ENCODE results near the gene GSTT4. TPM values are rescaled to one million over a fixed set of nuclear protein-coding genes. Genes with fewer than 3 reads are reported as not detected.

Gene GSTT4
- total and polyA plus RNA-seq, 2 of the 13 experiments (the other 11 are each of a cell fraction or from before 2014, with no cell fraction given) = 0.59 to 0.62 TPM

DNA sequence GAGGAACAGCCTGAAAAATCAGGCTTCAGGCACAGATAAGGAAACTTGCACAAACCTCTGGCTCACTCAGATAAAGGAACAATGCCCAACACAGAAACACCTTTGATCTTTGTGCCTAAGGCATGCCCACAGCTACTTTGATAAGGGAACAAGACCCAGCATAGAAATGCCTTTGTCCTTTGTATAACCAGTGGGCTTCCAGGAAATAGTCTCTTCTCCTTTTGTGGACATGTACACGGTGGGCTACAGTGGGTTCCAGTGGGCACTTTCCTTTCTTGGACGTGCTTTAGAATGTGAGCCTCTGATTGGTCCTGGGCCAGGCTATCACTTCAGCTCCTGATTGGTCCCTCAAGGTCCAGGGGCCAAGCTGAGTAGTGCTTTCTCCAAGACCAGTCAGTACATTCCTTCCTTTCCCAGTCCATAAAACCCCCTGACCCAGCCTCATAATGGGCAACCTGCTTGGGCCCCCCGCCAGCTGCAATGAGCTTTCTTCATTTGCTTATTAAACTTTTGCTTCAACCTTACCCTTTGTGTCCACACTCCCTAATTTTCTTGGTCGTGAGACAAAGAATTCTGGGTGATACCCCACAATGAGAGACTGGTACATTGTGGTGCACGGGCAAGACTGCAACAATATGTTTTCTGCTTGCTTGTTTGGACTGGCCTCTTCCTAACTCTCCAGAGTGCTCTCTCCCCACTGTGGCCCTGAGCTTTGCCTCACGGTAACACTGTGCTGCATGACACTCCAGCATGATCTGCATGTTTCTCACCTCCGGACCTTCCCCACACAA lies 4.2 kb upstream of the GSTT4 start (continued):
- no peak for TF ChIP-seq SNRNP70 (IDR thresholded peaks at IDR 0.05; ENCODE audit: low read depth, low read length)
- no peak for TF ChIP-seq ZNF496 (CRISPR knock-in tag; IDR thresholded peaks at IDR 0.05; ENCODE audit: insufficient replicate concordance)
- no peak for TF ChIP-seq ZNF550 (CRISPR knock-in tag; IDR thresholded peaks at IDR 0.05; ENCODE audit: borderline replicate concordance)
- no peak for TF ChIP-seq KDM5A (IDR thresholded peaks at IDR 0.05; ENCODE audit: borderline replicate concordance, low read length)
- TF ChIP-seq, protein P1, sequence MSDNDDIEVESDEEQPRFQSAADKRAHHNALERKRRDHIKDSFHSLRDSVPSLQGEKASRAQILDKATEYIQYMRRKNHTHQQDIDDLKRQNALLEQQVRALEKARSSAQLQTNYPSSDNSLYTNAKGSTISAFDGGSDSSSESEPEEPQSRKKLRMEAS (IDR thresholded peaks at IDR 0.05) = peak; percentile 41; the same call in 1 of the 2 replicates
- TF ChIP-seq, protein P2, sequence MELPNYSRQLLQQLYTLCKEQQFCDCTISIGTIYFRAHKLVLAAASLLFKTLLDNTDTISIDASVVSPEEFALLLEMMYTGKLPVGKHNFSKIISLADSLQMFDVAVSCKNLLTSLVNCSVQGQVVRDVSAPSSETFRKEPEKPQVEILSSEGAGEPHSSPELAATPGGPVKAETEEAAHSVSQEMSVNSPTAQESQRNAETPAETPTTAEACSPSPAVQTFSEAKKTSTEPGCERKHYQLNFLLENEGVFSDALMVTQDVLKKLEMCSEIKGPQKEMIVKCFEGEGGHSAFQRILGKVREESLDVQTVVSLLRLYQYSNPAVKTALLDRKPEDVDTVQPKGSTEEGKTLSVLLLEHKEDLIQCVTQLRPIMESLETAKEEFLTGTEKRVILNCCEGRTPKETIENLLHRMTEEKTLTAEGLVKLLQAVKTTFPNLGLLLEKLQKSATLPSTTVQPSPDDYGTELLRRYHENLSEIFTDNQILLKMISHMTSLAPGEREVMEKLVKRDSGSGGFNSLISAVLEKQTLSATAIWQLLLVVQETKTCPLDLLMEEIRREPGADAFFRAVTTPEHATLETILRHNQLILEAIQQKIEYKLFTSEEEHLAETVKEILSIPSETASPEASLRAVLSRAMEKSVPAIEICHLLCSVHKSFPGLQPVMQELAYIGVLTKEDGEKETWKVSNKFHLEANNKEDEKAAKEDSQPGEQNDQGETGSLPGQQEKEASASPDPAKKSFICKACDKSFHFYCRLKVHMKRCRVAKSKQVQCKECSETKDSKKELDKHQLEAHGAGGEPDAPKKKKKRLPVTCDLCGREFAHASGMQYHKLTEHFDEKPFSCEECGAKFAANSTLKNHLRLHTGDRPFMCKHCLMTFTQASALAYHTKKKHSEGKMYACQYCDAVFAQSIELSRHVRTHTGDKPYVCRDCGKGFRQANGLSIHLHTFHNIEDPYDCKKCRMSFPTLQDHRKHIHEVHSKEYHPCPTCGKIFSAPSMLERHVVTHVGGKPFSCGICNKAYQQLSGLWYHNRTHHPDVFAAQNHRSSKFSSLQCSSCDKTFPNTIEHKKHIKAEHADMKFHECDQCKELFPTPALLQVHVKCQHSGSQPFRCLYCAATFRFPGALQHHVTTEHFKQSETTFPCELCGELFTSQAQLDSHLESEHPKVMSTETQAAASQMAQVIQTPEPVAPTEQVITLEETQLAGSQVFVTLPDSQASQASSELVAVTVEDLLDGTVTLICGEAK (IDR thresholded peaks at IDR 0.05) = no peak
- TF ChIP-seq, protein P2 (CRISPR knock-in tag; IDR thresholded peaks at IDR 0.05) = 0 out of 2 replicates have a peak, but pooled peaks have one; percentile 29
- TF ChIP-seq, protein P3, sequence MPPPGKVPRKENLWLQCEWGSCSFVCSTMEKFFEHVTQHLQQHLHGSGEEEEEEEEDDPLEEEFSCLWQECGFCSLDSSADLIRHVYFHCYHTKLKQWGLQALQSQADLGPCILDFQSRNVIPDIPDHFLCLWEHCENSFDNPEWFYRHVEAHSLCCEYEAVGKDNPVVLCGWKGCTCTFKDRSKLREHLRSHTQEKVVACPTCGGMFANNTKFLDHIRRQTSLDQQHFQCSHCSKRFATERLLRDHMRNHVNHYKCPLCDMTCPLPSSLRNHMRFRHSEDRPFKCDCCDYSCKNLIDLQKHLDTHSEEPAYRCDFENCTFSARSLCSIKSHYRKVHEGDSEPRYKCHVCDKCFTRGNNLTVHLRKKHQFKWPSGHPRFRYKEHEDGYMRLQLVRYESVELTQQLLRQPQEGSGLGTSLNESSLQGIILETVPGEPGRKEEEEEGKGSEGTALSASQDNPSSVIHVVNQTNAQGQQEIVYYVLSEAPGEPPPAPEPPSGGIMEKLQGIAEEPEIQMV (CRISPR knock-in tag; IDR thresholded peaks at IDR 0.05; ENCODE audit: low read depth) = no peak
- TF ChIP-seq DPF2 (CRISPR knock-in tag; IDR thresholded peaks at IDR 0.05; ENCODE audit: borderline replicate concordance, low read depth) = 0 out of 2 replicates have a peak, but pooled peaks have one; percentile 13
- no peak; the same call in 1 of the 2 replicates for TF ChIP-seq ZNF567 (CRISPR knock-in tag; IDR thresholded peaks at IDR 0.05; ENCODE audit: borderline replicate concordance)
- TF ChIP-seq ZNF629 (CRISPR knock-in tag; conservative IDR thresholded peaks at IDR 0.05) = 0 out of 2 replicates have a peak, but pooled peaks have one; percentile 18
- TF ChIP-seq ZBTB3 (CRISPR knock-in tag; IDR thresholded peaks at IDR 0.05; ENCODE audit: borderline replicate concordance, low read depth) = no peak
- TF ChIP-seq, protein P4, sequence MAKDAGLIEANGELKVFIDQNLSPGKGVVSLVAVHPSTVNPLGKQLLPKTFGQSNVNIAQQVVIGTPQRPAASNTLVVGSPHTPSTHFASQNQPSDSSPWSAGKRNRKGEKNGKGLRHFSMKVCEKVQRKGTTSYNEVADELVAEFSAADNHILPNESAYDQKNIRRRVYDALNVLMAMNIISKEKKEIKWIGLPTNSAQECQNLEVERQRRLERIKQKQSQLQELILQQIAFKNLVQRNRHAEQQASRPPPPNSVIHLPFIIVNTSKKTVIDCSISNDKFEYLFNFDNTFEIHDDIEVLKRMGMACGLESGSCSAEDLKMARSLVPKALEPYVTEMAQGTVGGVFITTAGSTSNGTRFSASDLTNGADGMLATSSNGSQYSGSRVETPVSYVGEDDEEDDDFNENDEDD (CRISPR knock-in tag; IDR thresholded peaks at IDR 0.05; ENCODE audit: borderline replicate concordance) = 0 out of 2 replicates have a peak, but pooled peaks have one; percentile 42
- TF ChIP-seq SMYD3 (CRISPR knock-in tag; IDR thresholded peaks at IDR 0.05) = no peak
- TF ChIP-seq ZNF792 (CRISPR knock-in tag; IDR thresholded peaks at IDR 0.05) = no peak
- TF ChIP-seq SKI (IDR thresholded peaks at IDR 0.05; ENCODE audit: partially characterized antibody) = no peak
- no peak for TF ChIP-seq ZNF350 (CRISPR knock-in tag; IDR thresholded peaks at IDR 0.05; ENCODE audit: borderline replicate concordance, low read depth)

Measured in HepG2 (cell line).